ENCODE data around the gene TSHZ1. TPM values are rescaled to one million over a fixed set of nuclear protein-coding genes. Genes with fewer than 3 reads are reported as not detected.

TSHZ1 gene
- total RNA-seq, 1 experiment from 2014 or later: 2.7 TPM

DNA sequence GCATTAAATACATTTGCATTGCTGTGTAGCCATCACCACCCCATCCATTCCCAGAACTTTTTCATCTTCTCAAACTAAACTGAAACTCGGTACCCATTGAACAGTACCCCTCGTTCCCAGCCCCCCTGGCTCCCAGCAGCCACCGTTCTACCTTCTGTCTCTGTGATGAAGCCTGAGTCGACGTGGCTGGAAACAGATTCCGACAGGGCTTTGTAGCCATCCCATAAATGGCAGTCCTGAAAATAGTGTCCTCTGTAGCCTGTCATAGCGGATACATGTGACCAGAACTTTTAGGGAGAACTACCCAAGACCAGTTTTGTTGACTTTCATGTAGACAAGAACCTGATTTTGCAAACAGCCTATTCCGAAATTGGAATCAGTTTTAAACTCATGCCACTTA, 59.1 kb downstream of the TSHZ1 start:
- no peak for DNase-seq (ENCODE audit: low spot score)

DNA sequence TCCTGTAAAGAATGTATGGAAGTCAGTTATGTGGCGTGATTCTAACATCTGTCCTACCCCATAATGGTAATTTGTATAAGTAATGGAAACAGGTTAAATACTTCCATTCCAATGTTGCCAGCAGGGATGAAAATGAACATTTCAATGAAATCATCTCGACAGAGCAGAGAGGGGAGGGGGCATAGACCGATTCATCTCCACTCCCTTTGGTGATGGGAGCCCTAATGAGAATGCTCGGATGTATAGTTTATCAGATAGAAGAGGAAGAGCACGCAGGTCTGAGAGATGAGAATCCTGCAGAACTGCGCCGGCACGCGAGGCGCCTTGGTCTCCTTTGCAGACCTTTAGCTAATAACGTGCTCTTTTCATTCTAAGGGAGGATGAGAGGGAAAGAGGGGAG, 61.4 kb downstream of the TSHZ1 start:
- DNase-seq (ENCODE audit: low spot score): no peak

DNA sequence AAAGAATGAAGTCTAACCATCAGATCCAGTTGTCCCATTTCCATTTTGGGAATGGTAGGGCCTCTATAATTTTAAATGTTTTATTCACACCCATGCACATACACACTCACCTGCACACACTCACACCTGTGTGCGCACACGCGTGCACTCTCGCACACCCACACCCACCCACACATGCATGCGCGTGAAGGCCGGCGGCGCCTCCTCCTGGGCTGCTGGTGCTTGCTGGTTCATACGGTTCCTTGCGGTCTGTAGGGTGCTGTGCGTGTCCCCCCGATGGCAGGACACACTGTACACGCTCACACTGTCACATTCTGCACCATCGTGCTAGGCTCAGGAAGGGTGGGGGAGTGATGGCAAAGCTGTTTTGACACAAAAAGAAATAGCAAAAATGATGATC, 63.2 kb downstream of the TSHZ1 start:
- DNase-seq (ENCODE audit: low spot score): no peak

DNA sequence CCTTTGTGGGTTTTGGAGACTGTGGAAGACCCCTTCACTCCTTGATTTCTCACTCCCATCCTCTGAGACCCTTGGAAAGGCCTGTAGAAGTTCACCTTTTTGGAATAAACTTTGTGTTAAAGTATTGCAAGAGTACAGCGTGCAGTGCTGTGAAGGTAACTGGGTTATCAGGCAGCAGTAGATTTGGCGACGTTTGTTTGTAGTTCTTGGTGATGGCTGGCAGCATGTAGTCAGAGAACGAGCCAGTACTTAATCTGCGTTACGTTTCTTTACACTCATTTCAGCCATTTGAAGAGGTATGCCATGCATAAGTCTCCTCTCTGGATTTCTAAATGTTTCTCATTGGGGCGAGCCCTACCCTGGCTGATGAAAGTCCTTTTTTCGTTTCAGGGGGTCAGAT, 64.6 kb downstream of the TSHZ1 start:
- no peak for DNase-seq (ENCODE audit: low spot score)

DNA sequence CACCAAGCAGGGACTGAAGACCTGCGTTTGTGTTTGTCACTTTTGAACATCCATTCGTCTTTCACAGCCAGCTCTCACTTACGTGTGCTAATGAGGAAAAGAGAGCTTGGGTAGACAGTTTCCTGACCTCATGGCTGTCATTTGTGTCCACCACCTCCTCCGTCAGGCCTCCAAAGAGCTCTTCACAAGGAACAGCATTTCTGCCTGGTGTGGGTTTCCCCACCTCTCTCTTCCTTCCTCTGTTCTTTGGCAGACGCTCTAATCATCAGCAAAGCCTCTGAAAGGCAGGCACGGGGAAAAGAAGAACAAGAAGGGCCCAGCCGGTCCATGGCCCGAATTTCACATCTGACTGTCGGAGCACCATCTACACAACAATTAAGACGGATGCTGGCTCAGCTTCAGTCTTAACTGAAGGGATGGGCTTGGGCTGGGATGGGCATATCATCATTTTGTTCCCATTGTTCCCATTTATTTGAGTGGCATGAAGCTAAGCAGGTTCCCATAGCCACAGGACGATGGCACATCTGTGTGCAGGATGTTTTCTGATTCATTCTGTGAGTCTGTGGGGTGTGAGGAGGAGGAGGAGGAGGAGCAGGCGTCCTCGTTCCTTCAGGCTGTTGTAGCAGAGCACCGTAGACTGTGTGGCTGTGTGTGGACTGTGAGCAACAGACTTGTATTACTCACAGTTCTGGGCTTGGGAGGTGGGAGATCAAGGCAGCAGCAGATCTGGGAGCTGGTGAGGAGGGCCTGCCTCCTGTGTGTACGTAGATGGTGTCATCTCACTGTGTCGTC, 66.4 kb downstream of the TSHZ1 start:
- no peak for DNase-seq (ENCODE audit: low spot score)

DNA sequence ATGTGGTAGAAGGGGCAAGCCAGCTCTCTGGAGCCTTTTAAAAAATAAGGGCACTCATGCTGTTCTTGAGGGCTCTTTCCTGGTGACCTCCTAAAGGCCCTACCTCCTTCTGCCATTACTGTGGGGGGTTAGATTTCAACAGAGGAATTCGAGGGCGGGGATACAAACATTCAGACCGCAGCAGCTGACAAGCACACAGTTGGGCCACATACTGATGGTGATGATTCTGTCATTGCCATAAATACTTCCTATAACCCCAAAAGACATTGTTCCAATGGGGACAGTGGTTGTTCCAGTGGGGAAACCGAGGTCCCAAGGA, 67.0 kb downstream of the TSHZ1 start:
- DNase-seq (ENCODE audit: low spot score): no peak

DNA sequence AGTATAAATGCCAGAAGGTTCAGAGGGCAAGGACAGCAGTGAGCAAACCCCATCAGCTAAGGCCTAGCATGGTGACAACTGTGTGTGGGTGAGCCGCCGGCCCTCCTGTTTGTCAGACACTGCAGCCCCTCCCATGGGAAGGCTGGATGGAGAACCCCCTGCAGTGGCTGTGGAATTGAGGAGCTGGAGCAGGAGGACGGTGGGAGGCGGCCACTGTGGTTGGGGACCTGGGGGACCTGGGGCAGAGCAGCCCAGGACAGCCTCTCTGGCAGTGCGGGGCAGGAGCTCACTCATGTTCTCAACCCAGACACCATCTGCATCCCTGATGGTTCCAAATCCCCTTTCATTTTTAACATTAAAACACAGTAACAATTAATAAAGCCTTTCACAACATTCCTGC, 68.8 kb downstream of the TSHZ1 start:
- DNase-seq (ENCODE audit: low spot score): no peak

DNA sequence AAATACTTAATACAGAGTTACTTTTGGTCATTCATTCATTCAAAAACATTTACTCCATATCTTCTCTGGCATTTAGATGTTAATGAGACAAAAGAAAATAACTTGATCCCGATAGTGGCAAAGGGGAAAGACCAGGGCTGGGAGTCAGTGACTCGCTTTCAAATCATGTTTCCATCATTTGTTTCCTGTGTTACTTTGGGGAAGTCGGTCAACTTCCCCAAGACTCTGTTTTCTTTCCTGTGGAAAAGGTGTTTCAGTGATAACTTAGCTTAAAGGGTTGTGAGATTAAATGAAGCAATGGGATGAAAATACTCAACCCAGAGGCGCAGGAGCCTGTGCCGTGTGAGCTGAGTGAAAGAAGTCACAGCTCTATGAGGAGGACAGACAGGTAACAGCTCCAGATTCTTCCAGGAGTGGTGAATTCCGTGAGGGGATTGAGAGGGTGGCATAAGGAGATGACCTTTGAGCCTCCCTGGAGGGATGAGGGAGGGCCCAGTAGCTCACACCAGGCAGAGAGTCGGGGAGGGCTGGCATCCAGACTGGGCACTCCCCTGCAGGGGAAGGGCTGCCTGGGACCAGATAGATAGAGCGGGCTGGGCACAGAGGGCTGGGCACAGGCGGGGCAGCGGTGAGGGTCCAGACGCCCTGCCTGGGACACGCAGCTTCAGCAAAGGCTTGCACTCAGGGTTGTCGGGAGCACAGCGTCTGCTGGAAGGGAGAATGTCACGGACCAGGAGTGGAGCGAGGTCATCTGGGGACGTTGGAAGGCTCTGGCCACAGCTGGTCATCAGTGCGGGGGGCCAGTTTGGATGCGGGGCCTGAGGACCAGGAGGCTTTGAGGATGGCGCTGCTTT, 70.1 kb downstream of the TSHZ1 start:
- DNase-seq (ENCODE audit: low spot score): peak; percentile 6

DNA sequence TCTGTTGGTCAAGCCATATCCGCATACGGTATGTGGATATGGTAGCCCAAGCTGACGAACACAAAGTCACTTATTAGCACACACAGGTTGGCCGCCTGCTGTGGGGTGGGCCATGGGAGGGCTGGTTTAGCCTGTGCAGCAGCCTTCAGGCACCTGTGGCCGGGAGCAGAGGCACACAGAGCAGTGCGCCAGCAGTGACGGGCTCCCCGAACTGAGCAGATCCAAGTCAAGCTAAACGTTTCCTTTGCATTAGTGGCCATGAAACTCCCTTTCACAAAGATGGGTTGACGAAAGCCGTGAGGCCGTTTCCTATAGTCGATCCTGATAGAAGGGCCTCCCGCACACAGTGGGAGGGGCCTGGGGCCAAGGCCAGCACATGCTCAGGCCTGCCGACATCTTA, 72.1 kb downstream of the TSHZ1 start:
- no peak for DNase-seq (ENCODE audit: low spot score)

DNA sequence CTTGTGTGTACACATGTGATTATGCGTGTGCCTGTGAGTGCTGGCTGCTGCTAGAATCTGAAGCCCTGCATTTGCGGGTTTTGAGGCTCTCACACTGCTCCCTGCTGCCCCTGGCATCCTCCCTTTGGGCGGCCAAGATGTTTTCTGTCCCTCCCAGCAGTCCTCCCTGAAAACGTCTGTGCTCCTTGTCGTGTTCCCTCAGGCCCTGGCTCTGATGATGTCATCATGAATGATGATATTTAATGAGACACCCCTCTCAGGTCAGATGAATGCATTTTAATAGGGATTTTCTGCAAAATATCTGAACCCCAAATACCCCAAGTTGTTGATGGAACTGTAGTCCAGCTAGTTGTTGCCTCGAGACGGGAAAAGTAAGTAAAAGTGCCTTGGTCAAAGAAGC, 73.1 kb downstream of the TSHZ1 start:
- no peak for DNase-seq (ENCODE audit: low spot score)

DNA sequence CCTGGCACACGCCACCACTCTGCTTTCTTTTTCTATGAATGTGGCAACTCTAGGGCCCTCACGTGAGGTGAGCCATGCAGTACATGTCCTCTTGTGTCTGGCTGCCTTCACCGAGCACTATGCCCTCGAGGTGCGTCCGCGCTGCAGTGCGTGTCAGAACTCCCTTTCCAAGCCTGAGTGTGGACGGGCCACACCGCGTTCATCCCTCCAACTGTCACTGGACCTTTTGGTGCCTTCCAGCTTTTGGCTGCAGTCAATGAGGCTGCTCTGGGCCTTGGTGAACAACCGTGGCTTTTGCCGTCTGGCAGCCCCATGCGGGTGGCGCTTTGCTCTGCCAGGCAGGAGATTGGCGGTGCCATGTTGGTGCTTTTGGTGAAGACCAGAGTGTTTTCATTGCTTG, 74.0 kb downstream of the TSHZ1 start:
- no peak for DNase-seq (ENCODE audit: low spot score)

DNA sequence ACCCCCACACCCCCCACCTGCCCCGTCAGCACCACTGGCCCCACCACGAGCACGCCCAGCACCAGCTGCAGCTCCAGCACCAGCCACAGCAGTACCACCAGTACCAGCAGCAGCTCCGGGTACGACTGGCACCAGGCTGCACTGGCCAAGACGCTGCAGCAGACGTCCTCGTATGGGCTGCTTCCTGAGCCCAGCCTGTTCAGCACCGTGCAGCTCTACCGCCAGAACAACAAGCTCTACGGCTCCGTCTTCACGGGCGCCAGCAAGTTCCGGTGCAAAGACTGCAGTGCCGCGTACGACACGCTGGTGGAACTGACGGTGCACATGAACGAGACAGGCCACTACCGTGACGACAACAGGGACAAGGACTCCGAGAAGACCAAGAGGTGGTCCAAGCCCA, 75.3 kb downstream of the TSHZ1 start:
- DNase-seq (ENCODE audit: low spot score): no peak

DNA sequence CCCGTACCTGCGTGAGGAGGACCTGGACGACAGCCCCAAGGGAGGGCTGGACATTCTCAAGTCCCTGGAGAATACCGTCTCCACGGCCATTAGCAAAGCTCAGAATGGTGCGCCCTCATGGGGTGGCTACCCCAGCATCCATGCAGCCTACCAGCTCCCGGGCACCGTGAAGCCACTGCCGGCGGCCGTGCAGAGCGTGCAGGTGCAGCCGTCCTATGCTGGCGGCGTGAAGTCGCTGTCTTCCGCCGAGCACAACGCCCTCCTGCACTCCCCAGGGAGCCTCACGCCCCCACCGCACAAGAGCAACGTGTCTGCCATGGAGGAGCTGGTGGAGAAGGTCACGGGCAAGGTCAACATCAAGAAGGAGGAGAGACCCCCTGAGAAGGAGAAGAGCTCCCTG, 76.4 kb downstream of the TSHZ1 start:
- no peak for DNase-seq (ENCODE audit: low spot score)

DNA sequence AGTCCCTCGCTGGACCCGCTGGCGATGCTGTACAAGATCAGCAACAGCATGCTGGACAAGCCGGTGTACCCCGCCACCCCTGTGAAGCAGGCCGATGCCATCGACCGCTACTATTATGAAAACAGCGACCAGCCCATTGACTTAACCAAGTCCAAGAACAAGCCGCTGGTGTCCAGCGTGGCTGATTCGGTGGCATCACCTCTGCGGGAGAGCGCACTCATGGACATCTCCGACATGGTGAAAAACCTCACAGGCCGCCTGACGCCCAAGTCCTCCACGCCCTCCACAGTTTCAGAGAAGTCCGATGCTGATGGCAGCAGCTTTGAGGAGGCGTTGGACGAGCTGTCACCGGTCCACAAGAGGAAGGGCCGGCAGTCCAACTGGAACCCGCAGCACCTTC, 77.1 kb downstream of the TSHZ1 start:
- no peak for DNase-seq (ENCODE audit: low spot score)

DNA sequence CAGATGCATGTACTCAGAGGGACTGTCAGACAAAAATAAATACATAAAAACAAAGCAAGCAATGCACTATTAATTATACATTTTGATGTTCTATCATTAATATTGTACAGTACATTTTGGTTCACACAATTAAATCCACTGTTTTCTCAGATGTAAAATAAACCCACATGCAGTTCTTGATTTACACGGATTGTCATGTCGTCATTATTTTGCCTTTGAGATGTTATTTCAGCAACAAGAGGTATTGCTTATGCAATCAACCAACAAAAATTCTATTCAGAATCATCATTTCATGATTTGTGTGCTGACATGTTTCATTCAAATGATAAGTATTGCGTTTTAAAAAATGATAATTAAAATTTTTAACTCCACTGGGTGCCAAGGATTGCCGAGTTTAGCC, 79.2 kb downstream of the TSHZ1 start:
- DNase-seq (ENCODE audit: low spot score): no peak

DNA sequence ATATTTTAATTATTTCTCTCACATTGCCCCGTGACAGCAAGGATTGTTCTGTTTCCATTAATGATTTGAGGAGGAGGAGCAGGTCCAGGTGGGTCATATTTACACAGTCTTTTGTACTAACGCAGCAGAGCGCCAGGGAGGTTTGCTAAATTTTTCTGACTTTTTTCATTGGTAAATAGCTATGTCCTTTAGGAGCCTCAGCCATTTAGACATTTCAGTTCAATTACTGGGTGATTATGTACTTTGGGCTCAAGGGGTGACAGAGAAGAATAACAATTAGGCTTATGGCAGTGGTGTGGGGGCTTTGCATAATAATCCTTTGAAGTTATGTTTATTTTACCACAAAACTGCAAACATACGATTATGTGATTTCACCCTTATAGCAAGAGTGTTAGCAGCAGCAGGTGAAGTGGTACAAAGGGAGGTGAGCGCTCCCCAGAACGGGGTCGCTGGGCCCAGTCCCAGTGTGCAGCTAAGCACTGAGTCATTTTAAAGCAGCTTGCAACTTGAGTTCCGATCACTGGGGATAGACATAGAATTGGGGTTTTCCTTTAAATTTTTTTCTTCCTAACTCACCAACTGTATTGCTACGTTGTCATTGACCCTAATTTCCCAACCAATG, 80.3 kb downstream of the TSHZ1 start:
- DNase-seq (ENCODE audit: low spot score): no peak

DNA sequence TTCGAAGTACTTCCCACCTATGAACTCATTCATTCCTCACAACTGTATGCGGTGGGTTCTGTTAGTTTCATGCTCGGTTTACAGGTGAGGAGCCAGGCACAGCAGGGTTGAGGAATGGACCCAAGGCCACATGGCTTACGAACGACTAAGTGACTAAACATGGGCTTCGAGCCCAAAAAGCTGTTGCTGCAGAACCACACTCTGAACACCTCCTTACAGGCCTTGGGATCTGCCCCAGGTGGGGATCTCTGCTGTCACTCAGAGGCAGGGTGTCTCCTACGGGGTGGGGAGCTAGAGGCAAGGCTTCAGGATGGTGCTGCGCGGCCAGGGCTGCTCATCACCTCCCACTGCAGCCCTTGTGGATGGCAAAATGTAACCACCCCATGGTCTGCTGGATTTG, 80.9 kb downstream of the TSHZ1 start:
- no peak for DNase-seq (ENCODE audit: low spot score)

DNA sequence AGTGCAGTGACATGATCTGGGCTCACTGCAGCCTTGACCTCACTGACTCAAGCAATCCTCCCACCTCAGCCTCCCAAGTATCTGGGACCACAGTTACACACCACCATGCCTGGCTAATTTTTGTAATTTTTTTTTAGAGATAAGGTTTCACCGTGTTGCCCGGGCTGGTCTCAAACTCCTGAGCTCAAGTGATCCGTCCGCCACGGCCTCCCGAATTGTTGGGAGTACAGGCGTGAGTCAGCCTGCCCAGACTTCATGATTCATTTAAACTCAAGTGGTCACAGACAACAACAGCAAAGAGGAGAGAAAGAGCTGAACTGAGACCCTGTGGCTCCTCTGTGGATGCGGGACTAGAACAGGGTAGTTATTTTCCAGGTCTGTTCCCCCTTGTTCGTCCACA, 83.0 kb downstream of the TSHZ1 start:
- DNase-seq (ENCODE audit: low spot score): peak; percentile 11

DNA sequence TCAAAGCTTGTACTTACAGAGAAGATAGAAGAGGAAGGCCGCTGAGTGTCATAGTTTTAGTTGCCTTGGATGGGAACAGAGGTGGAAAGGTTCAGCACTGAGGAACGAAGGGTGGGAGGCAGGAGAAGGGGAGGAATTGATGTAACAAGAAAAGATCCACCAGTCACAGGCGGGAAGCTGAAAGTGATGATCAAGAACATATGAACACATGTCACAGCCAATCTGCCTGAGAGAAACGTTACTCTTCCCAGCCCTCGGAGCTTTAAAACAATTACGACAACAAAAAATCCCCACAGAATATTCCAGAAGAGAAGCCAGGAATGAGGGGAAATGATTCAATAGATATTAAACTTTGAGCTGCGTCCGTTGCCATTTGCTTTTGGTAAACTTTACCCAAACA, 87.1 kb downstream of the TSHZ1 start:
- DNase-seq (ENCODE audit: low spot score): no peak

DNA sequence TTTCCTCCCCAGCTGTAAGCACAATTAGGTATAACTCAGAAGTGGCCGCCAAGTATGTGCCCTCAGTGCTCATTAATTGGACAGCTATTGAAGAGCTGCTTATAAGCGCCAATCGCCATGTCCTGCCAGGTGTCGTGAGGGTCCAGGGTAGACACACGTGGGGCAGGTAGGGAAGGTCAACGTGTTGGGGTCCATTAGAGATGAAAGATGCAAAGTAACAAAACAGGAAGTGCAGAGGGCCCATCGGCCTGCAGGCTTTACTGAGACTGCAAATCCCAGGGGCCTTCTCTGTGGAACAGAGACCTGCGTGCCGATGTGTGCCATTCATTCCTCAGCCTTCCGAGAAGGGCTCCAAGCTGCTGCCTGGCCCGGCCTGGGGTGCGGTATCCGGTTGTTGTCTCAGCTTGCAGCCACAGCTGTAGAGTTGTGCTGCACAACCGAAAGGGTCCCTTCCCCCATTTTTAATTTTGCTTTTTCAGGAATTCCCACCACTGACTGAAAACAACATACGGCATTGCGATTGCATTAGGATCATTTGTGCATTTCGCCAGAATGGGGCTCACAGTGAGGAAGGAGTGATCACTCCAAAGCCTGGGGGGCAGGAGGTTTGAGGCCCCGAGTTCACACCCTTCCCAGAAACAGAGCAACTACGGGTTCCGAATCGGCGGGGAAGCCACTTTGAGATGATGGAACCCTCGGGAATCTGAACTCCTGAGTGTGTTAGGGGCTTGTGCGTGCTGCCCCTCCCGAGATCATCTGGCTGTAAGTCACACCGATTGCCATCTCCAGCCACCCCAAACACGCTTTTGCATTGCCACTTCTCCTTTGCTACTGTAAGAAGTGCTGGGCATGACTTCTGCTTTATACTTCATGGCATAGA, 94.3 kb downstream of the TSHZ1 start:
- DNase-seq (ENCODE audit: low spot score): no peak

DNA sequence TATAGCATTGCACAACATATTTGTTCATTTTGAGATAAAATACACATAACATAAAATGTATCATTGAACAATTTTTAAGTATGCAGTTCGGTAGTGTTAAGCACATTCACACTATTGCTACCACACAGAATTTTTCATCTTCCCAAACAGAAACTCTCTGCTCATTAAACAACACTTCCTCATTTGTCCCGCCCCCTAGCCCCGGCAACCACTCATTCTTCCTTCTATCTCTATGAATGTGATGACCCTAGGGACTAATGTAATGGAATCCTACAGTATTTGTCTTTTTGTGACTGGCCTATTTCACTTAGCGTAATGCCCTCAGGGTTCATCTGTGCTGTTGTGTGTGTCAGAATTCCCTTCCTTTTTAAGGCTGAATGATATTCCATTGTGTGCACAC, 95.4 kb downstream of the TSHZ1 start:
- no peak for DNase-seq (ENCODE audit: low spot score)

DNA sequence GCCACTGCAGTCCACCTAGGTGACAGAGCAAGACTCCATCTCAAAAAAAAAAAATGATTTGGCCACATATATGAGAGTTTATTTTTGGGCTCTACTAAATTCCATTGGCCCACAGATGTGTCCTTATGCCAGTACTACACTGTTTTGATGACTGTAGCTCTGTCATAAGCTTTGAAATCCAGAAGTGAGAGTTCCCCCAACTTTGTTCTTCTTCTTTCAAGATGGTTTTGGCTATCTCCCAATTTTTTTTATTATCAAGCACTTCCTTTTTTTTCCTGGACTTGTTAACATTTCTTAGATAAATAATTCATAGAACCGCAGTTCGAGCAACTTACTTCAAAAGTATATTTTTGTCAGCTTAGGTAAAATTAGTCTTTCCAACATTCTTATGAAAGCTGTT, 96.9 kb downstream of the TSHZ1 start:
- DNase-seq (ENCODE audit: low spot score): no peak

Measured in A172 (cell line).